ENCODE measurements around the gene IL17C. TPM values are rescaled to one million over a fixed set of nuclear protein-coding genes. Genes with fewer than 3 reads are reported as not detected.

The IL17C gene
- total RNA-seq, 1 experiment from 2014 or later = 0.31 TPM

- Histone ChIP-seq H2AFZ (ENCODE audit: low read length) (no peak overlapping the region), H4K20me1 (ENCODE audit: control insufficient read depth, insufficient read depth, insufficient read length) (no peaks in the 10 kb centered on the region), H3K23ac (ENCODE audit: insufficient read length, low read depth, low read length) (no peak overlapping the region), H2BK20ac (ENCODE audit: low read depth, low read length, poor library complexity, severe bottlenecking) (no peak overlapping the region), H3K23me2 (ENCODE audit: insufficient read length, low read depth, low read length, poor library complexity, severe bottlenecking) (no peaks in the 10 kb centered on the region), H3K9ac (ENCODE audit: extremely low read depth, insufficient read length, low read length) (no peak overlapping the region), H3K4ac (ENCODE audit: low read depth, low read length) (no peak overlapping the region), H3T11ph (ENCODE audit: low read length) (no peak overlapping the region), H3K4me1 (ENCODE audit: insufficient read depth, low read length) (no peaks in the 10 kb centered on the region), H3K9me3 (ENCODE audit: control insufficient read depth, low read depth, low read length) (no peaks in the 10 kb centered on the region), H4K91ac (ENCODE audit: insufficient read length, low read depth, low read length) (no peak overlapping the region), H3K14ac (ENCODE audit: insufficient read depth, low read length) (no peak overlapping the region), H3K79me2 (ENCODE audit: insufficient read depth, low read length) (no peaks in the 10 kb centered on the region), H3K27ac (ENCODE audit: insufficient read length, low read depth, low read length) (no peak overlapping the region), H2BK5ac (ENCODE audit: insufficient read length, low read length) (no peak overlapping the region), H4K8ac (replicated peaks; ENCODE audit: insufficient read length, low read depth, low read length) (no peak overlapping the region), H4K5ac (ENCODE audit: insufficient read length, low read depth, low read length) (no peak overlapping the region), H2BK15ac (ENCODE audit: low read depth, low read length) (no peak overlapping the region), H3K56ac (ENCODE audit: insufficient read length, low read depth, low read length) (no peak overlapping the region), H2BK12ac (ENCODE audit: insufficient read length, low read depth, low read length) (no peak overlapping the region), H3K4me2 (ENCODE audit: insufficient read depth, insufficient read length, low read length) (no peak overlapping the region), H3K27me3 (ENCODE audit: insufficient read depth, low read length) (no peaks in the 10 kb centered on the region), H3K18ac (ENCODE audit: insufficient read length, low read depth, low read length) (no peak overlapping the region), H2AK5ac (ENCODE audit: insufficient read length, low read length) (no peak overlapping the region), H3K79me1 (ENCODE audit: insufficient read depth, low read depth, low read length, poor library complexity, severe bottlenecking) (no peaks in the 10 kb centered on the region), H2BK120ac (ENCODE audit: low read depth, low read length, poor library complexity, severe bottlenecking) (no peak overlapping the region)
- no peak for TF ChIP-seq CTCF (conservative IDR thresholded peaks at IDR 0.05)
- Mint-ChIP-seq H3K4me1 (peaks cover 7 to 21% of the 10 kb centered on the region in 2 experiments), H3K4me3 (no peak overlapping the region), H3K9me3 (peaks cover 0 to 4% of the 10 kb centered on the region in 2 experiments; a peak in 1 of 5 replicates), H3K27ac (no peak overlapping the region), H3K36me3 (ENCODE audit: insufficient read depth in 1 of 3, low read depth in 3 of 3) (peaks cover 30 to 70% (median 63%) of the 10 kb centered on the region in 3 experiments; a peak in 6 of 7 replicates), H3K27me3 (ENCODE audit: low read depth) (no peaks in the 10 kb centered on the region)
- WGBS (ENCODE audit: extremely low coverage, insufficient read length, low lambda C conversion rate) = no CpG with 5 or more reads among the region's 7 CpGs
- DNase-seq = no peak
Observed at GRCh38 chr16:88602091-88602490, 36.3 kb upstream of the IL17C start.

All from H9 (cell line).